Measurements from ENCODE around the gene EXOG. TPM values are rescaled to one million over a fixed set of nuclear protein-coding genes. Genes with fewer than 3 reads are reported as not detected.

The EXOG gene
- total and polyA plus RNA-seq, 2 donors (not counting 1 experiment from before 2014, with no cell fraction given) = 8.8 to 36.8 TPM

GRCh38 chr3:38473229-38473628 lies 22.9 kb upstream of the EXOG start:
- no peak for ATAC-seq (ENCODE audit: low read depth)
- Histone ChIP-seq H3K27me3 (replicated peaks in 1 of 4; ENCODE audit: control extremely low read depth in 1 of 4, control insufficient read depth in 3 of 4, insufficient read depth in 4 of 4, low read length in 3 of 4) (no peaks in the 10 kb centered on the region), H3K36me3 (replicated peaks in 1 of 2; ENCODE audit: control extremely low read depth in 1 of 2, control insufficient read depth in 1 of 2, extremely low read depth in 1 of 2, insufficient read depth in 2 of 2, low read length in 1 of 2) (no peaks in the 10 kb centered on the region), H2AFZ (ENCODE audit: insufficient read depth, low read depth, low read length, poor library complexity, severe bottlenecking) (no peak overlapping the region), H3K4me1 (ENCODE audit: control insufficient read depth in 2 of 2, insufficient read depth in 2 of 2, low read length in 2 of 2) (no peaks in the 10 kb centered on the region), H4K20me1 (ENCODE audit: control insufficient read depth, insufficient read depth, low read length, poor library complexity, severe bottlenecking) (no peaks in the 10 kb centered on the region), H3K9me3 (ENCODE audit: control extremely low read depth in 1 of 3, control insufficient read depth in 2 of 3, insufficient read depth in 1 of 3, low read length in 2 of 3) (peaks cover 0 to 15% (median 0%) of the 10 kb centered on the region in 3 donors), H3K9ac (ENCODE audit: low read length) (no peak overlapping the region), H3K27ac (ENCODE audit: low read length in 2 of 2) (no peak overlapping the region), H3K79me2 (ENCODE audit: control insufficient read depth, insufficient read depth, low read length) (no peaks in the 10 kb centered on the region), H3K4me2 (replicated peaks; ENCODE audit: low read depth, low read length, poor library complexity, severe bottlenecking) (no peak overlapping the region), H3K4me3 (ENCODE audit: control extremely low read depth in 1 of 5, extremely low read depth in 1 of 5, insufficient read depth in 1 of 5, low read depth in 2 of 5, low read length in 4 of 5) (no peak overlapping the region)
- Mint-ChIP-seq H3K4me3 (no peak overlapping the region), H3K9me3 (ENCODE audit: insufficient read depth) (peaks cover 12% of the 10 kb centered on the region), H3K4me1 (no peaks in the 10 kb centered on the region), H3K27me3 (no peaks in the 10 kb centered on the region), H3K27ac (no peak overlapping the region)
- ChIA-PET CTCF (no interaction called here), POLR2A (no interaction called here)
- intact Hi-C loops (cut with micrococcal nuclease) = no loop called here
- TF ChIP-seq CTCF (IDR thresholded peaks at IDR 0.05) = no peak
- no peak for TF ChIP-seq EZH2 (IDR thresholded peaks at IDR 0.05; ENCODE audit: borderline replicate concordance, insufficient read depth, low read depth, low read length, poor library complexity, severe bottlenecking)
- 100% methylated on average over 2 of the region's 2 CpGs for WGBS (ENCODE audit: insufficient coverage)
- no peak for DNase-seq

- CTCF ChIA-PET = interaction anchor here (1.0 kb wide), 1 partner anchor 128 kb away, joined by 3 read pairs; the partner anchor contains the start of gene XYLB
- intact Hi-C loops (cut with micrococcal nuclease) = no loop called here
- Histone ChIP-seq H3K27me3 (replicated peaks in 1 of 4; ENCODE audit: control extremely low read depth in 1 of 4, control insufficient read depth in 3 of 4, insufficient read depth in 4 of 4, low read length in 3 of 4) (no peaks in the 10 kb centered on the region), H3K4me2 (replicated peaks; ENCODE audit: low read depth, low read length, poor library complexity, severe bottlenecking) (no peak overlapping the region), H3K79me2 (ENCODE audit: control insufficient read depth, insufficient read depth, low read length) (no peaks in the 10 kb centered on the region), H3K4me1 (ENCODE audit: control insufficient read depth in 2 of 2, insufficient read depth in 2 of 2, low read length in 2 of 2) (no peaks in the 10 kb centered on the region), H2AFZ (ENCODE audit: insufficient read depth, low read depth, low read length, poor library complexity, severe bottlenecking) (no peak overlapping the region), H3K4me3 (ENCODE audit: control extremely low read depth in 1 of 5, extremely low read depth in 1 of 5, insufficient read depth in 1 of 5, low read depth in 2 of 5, low read length in 4 of 5) (no peak overlapping the region), H4K20me1 (ENCODE audit: control insufficient read depth, insufficient read depth, low read length, poor library complexity, severe bottlenecking) (no peaks in the 10 kb centered on the region), H3K36me3 (replicated peaks in 1 of 2; ENCODE audit: control extremely low read depth in 1 of 2, control insufficient read depth in 1 of 2, extremely low read depth in 1 of 2, insufficient read depth in 2 of 2, low read length in 1 of 2) (no peaks in the 10 kb centered on the region), H3K27ac (ENCODE audit: low read length in 2 of 2) (no peak overlapping the region), H3K9ac (ENCODE audit: low read length) (no peak overlapping the region), H3K9me3 (ENCODE audit: control extremely low read depth in 1 of 3, control insufficient read depth in 2 of 3, insufficient read depth in 1 of 3, low read length in 2 of 3) (peaks cover 0 to 7% (median 0%) of the 10 kb centered on the region in 3 donors)
- POLR2A ChIA-PET = no interaction called here
- TF ChIP-seq EZH2 (IDR thresholded peaks at IDR 0.05; ENCODE audit: borderline replicate concordance, insufficient read depth, low read depth, low read length, poor library complexity, severe bottlenecking) = no peak
- TF ChIP-seq CTCF (IDR thresholded peaks at IDR 0.05) = no peak
- Mint-ChIP-seq H3K27ac (no peak overlapping the region), H3K4me3 (no peak overlapping the region), H3K4me1 (no peaks in the 10 kb centered on the region), H3K27me3 (no peaks in the 10 kb centered on the region), H3K9me3 (ENCODE audit: insufficient read depth) (peaks cover 3% of the 10 kb centered on the region)
- DNase-seq (no peak), ATAC-seq (ENCODE audit: low read depth) (no peak)
- WGBS (ENCODE audit: insufficient coverage) = 91% methylated on average over 7 of the region's 7 CpGs
These were observed 21.1 kb upstream of the EXOG start for GRCh38 chr3:38474928-38475605.

Data from B cell (primary cell).